ENCODE data around the gene SSBP4.

SSBP4 gene

DNA sequence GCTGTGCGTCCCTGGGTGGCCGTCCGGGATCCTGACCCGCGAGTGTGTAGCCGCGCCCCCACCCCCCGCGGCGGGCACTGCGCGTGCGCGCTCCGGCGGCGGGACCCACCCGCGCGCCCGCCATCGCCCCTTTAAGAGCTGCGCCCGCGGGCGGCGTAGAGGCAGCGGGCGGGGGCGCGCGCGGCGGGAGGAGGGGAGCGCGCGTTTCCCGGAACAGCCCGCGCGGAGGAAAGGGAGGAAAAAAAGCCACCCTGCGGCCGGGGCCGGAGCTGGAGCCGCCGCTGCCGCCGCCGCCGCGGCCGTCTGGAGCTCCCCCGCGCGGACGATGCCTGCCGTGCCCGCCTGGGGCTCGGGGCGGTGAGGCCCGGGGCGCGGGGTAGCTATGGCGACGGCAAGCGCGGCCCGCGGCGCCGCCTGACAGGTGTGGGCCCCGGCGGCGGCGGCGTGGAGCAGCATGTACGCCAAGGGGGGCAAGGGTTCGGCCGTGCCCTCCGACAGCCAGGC, at the start of gene SSBP4:
SSBP4 (plus strand) TSS at position 204 of the 504 bp plus-strand sequence; CDS start at position 455, 251 bp downstream.
- TF ChIP-seq, protein P1, sequence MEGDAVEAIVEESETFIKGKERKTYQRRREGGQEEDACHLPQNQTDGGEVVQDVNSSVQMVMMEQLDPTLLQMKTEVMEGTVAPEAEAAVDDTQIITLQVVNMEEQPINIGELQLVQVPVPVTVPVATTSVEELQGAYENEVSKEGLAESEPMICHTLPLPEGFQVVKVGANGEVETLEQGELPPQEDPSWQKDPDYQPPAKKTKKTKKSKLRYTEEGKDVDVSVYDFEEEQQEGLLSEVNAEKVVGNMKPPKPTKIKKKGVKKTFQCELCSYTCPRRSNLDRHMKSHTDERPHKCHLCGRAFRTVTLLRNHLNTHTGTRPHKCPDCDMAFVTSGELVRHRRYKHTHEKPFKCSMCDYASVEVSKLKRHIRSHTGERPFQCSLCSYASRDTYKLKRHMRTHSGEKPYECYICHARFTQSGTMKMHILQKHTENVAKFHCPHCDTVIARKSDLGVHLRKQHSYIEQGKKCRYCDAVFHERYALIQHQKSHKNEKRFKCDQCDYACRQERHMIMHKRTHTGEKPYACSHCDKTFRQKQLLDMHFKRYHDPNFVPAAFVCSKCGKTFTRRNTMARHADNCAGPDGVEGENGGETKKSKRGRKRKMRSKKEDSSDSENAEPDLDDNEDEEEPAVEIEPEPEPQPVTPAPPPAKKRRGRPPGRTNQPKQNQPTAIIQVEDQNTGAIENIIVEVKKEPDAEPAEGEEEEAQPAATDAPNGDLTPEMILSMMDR (IDR thresholded peaks at IDR 0.05; ENCODE audit: insufficient read depth, low read length, missing control alignments) = peak; percentile 24
- DNase-seq (ENCODE audit: low read depth, low spot score) = no peak
- ChIA-PET POLR2A (interaction anchor here (0.6 to 1.7 kb wide), 8 partner anchors 10 to 138 kb away, joined by 3 to 10 read pairs (median 4); partner anchors contain the start of genes GDF15 and JUND), CTCF (interaction anchor here (1.0 to 11.8 kb wide), 13 partner anchors 9 to 169 kb away, joined by 3 to 298 read pairs (median 5); partner anchors contain the start of genes GDF15, JUND, PGPEP1 and REX1BD)
- H3K4me3 ChIP-seq (ENCODE audit: low read depth, low read length) = peak within 1 kb of the TSS; percentile 73

DNA sequence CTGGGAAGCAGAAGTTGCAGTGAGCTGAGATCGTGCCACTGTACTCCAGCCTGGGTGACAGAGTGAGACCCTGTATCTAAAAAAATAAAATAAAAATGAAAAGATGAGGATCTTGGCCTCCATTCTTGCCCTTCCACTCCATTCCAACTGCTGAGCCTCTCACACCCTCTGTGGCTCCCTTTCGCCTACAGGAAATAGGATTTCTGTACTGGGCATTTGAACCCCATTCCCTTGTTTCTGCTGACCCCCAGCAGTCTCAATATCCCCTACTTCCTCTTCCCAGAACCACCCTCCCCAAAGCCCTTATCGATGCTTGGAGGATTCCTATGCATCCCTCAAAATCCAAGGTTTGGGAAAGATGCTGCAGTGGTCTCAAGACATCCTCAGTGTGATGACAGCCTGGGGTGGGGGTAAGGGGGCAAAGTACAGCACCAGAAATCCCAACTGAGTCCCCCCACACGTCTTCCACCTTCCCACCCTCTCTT, 45.7 kb upstream of the SSBP4 start:
- TF ChIP-seq, protein P1 (IDR thresholded peaks at IDR 0.05; ENCODE audit: insufficient read depth, low read length, missing control alignments) = no peak
- no peak for DNase-seq (ENCODE audit: low read depth, low spot score)
- CTCF ChIA-PET = interaction anchor here (1.2 to 2.1 kb wide), 4 partner anchors 13 to 34 kb away, joined by 3 to 18 read pairs (median 3); partner anchors contain the start of gene GDF15
- H3K4me3 ChIP-seq (ENCODE audit: low read depth, low read length) = no peak overlapping the region
- POLR2A ChIA-PET = interaction anchor here (0.6 to 2.7 kb wide), 4 partner anchors 9 to 51 kb away, joined by 3 to 17 read pairs (median 4); partner anchors contain the start of gene GDF15

DNA sequence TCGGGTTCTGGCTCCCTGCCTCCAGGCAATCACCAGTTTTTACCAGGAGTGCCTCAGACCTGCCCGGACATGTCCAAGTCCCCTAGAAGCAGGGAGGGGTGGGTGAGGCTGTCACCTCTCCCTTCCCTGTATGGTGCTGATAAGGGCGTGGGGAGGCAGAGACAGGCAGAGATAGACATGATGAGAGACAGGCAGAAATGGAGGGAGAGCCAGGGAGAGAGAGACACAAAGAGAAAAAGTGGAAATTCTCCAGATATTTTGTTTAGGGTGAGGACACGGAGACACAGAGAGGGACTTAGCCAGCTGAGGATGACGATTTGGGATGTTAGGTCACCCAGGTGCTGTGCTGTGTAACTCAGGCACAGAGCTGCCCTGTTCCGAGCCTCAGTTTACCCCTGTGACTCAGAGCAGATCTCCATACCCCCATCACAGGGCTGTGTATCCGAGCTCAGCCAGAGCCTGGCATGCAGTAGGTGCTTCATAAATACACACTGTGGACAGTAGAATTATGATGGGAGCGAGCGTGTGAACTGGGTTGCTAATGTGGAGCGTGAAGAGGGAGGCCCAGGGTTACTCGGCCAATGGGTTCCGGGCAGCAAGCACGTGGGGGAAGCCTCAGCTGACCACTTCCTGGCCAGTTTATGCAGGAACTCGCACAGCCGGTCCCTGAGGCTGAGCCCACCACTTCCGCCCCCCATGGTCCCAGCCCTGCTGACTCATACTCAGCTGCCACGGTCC, 45.1 kb upstream of the SSBP4 start:
- CTCF ChIA-PET = interaction anchor here (0.7 to 2.1 kb wide), 4 partner anchors 12 to 95 kb away, joined by 3 to 18 read pairs (median 3); partner anchors contain the start of gene GDF15

DNA sequence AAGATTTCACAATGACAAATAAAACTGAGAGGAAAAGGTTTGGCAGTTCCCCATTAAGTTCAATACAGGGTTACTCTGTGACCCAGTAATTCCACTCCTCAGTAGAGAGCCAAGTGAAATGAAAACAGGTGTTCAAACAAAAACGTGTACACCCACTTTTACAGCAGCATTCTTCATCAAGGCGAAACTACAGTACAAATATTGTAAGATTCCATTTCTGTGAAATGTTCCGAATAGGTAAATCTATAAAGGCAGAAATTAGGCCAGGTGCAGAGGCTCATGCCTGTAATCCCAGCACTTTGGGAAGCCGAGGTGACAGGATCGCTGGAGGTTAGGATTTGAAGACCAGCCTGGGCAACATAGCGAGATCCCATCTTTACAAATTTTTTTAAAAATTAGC, 42.2 kb upstream of the SSBP4 start:
- POLR2A ChIA-PET = no interaction called here
- DNase-seq (ENCODE audit: low read depth, low spot score) = no peak
- TF ChIP-seq, protein P1 (IDR thresholded peaks at IDR 0.05; ENCODE audit: insufficient read depth, low read length, missing control alignments) = no peak
- CTCF ChIA-PET = interaction anchor here (1.0 to 1.1 kb wide), 2 partner anchors 9 to 11 kb away, joined by 3 to 7 read pairs; partner anchors contain the start of gene GDF15
- H3K4me3 ChIP-seq (ENCODE audit: low read depth, low read length) = no peak overlapping the region

More for the DNA sequence above, 45.1 kb upstream of the SSBP4 start:
- POLR2A ChIA-PET = interaction anchor here (0.6 to 2.7 kb wide), 4 partner anchors 10 to 52 kb away, joined by 3 to 17 read pairs (median 4); partner anchors contain the start of gene GDF15
- peak; percentile 91 for DNase-seq (ENCODE audit: low read depth, low spot score)
- H3K4me3 ChIP-seq (ENCODE audit: low read depth, low read length) = no peak overlapping the region
- TF ChIP-seq, protein P1 (IDR thresholded peaks at IDR 0.05; ENCODE audit: insufficient read depth, low read length, missing control alignments) = no peak

DNA sequence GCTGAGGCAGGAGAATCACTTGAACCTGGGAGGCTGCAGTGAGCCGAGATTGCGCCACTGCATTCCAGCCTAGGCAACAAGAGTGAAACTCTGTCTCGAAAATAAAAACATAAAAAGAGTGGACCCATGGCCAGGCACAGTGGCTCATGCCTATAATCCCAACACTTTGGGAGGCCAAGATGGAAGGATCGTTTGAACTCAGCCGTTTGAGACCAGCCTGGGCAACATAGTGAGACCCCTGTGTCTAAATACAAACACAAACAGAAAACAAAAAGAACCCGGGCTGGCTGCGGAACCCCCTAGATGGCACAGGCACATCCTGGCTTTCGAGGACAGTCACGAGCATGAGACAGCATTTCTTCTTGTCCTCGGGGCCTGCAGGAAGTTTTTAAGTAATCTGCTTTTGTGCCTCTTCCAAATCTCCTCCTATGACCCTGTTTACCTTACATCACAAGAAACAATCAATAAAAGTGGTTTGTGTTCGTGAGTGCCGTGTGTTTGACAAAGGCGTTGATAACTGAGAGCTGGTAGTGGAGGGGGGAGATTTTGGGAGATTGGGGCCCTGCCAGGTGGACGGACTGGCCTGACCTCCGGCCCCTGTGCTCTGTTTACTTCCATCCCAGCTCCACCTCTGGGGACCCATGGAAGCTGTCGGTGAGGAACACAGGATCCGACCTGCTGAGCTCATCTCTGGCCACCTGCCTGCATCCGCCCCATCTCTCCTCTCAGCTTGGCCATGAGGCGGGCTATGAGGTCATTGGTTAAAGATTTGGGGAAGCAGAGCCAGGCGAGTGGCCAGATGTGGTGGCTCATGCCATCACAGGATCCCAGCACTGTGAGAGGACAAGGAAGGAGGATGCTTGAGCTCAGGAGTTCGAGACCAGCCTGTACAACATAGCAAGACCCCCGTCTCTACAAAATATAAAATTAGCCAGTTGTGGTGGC, 39.1 kb upstream of the SSBP4 start:
- no peak for DNase-seq (ENCODE audit: low read depth, low spot score)
- CTCF ChIA-PET = interaction anchor here (1.6 to 2.3 kb wide), 6 partner anchors 9 to 101 kb away, joined by 4 to 12 read pairs (median 10); no protein-coding TSS in a partner anchor
- POLR2A ChIA-PET = interaction anchor here (1.5 kb wide), 1 partner anchor 99 kb away, joined by 6 read pairs; the partner anchor contains the start of gene JUND
- TF ChIP-seq, protein P1 (IDR thresholded peaks at IDR 0.05; ENCODE audit: insufficient read depth, low read length, missing control alignments) = no peak
- H3K4me3 ChIP-seq (ENCODE audit: low read depth, low read length) = no peak overlapping the region

Measured in AG04449 (cell line).